PC-3 (cell line): Measurements from ENCODE around the gene CDK5RAP3.

Experiments
- CTCF ChIP-seq: fragments of 300-600 bp; sonication (generic); conservative IDR thresholded peaks from 2 replicates; pipeline ENCODE4 v1.5.1; 2017; ENCODE audit warnings: antibody characterized with exemption, low read depth, mild to moderate bottlenecking, low read length
- EZH2 ChIP-seq: fragments of 300-600 bp; sonication (generic); IDR thresholded peaks from one replicate; pipeline ENCODE4 v1.6.1; 2017; ENCODE audit warnings: antibody characterized with exemption, mild to moderate bottlenecking, low read length; ENCODE audit not compliant: unreplicated experiment
- EZH2phosphoT487 ChIP-seq: fragments of 300-600 bp; sonication (generic); IDR thresholded peaks from 2 replicates; pipeline ENCODE4 v1.6.1; 2018; ENCODE audit warnings: mild to moderate bottlenecking, antibody characterized with exemption, low read length, borderline replicate concordance

- TF ChIP-seq CTCF, result no peak
- no peak for TF ChIP-seq EZH2
- no peak for TF ChIP-seq EZH2phosphoT487
Observed at GRCh38 chr17:47983492-47984223, 12.7 kb downstream of the CDK5RAP3 start.
